Measurements from ENCODE around the gene HIRA. TPM values are rescaled to one million over a fixed set of nuclear protein-coding genes. Genes with fewer than 3 reads are reported as not detected.

HIRA gene
- total RNA-seq, 1 donor from 2014 or later = 38.2 TPM

GRCh38 chr22:19290400-19291217 lies 140.9 kb downstream of the HIRA start:
- no peak for DNase-seq (ENCODE audit: low spot score in 2 of 2, unreplicated experiment in 2 of 2)
- Mint-ChIP-seq H3K4me3 (peak overlapping the region; percentile 76), H3K9me3 (no peaks in the 10 kb centered on the region), H3K27me3 (ENCODE audit: low read depth) (peaks cover 32% of the 10 kb centered on the region), H3K36me3 (no peaks in the 10 kb centered on the region), H3K27ac (no peak overlapping the region), H3K4me1 (peaks cover 19% of the 10 kb centered on the region)
- TF ChIP-seq, protein P1, sequence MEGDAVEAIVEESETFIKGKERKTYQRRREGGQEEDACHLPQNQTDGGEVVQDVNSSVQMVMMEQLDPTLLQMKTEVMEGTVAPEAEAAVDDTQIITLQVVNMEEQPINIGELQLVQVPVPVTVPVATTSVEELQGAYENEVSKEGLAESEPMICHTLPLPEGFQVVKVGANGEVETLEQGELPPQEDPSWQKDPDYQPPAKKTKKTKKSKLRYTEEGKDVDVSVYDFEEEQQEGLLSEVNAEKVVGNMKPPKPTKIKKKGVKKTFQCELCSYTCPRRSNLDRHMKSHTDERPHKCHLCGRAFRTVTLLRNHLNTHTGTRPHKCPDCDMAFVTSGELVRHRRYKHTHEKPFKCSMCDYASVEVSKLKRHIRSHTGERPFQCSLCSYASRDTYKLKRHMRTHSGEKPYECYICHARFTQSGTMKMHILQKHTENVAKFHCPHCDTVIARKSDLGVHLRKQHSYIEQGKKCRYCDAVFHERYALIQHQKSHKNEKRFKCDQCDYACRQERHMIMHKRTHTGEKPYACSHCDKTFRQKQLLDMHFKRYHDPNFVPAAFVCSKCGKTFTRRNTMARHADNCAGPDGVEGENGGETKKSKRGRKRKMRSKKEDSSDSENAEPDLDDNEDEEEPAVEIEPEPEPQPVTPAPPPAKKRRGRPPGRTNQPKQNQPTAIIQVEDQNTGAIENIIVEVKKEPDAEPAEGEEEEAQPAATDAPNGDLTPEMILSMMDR (IDR thresholded peaks at IDR 0.05; ENCODE audit: unreplicated experiment) = no peak

- Mint-ChIP-seq H3K27me3 (ENCODE audit: low read depth) (peaks cover 32% of the 10 kb centered on the region), H3K4me1 (peaks cover 19% of the 10 kb centered on the region), H3K27ac (no peak overlapping the region), H3K36me3 (no peaks in the 10 kb centered on the region), H3K4me3 (no peak overlapping the region), H3K9me3 (no peaks in the 10 kb centered on the region)
- DNase-seq (ENCODE audit: low spot score in 2 of 2, unreplicated experiment in 2 of 2) = no peak
- TF ChIP-seq, protein P1 (IDR thresholded peaks at IDR 0.05; ENCODE audit: unreplicated experiment) = no peak
Measured at GRCh38 chr22:19289475-19290161, 141.9 kb downstream of the HIRA start.

GRCh38 chr22:19287889-19288288 lies 143.6 kb downstream of the HIRA start:
- TF ChIP-seq, protein P1 (IDR thresholded peaks at IDR 0.05; ENCODE audit: unreplicated experiment) = no peak
- no peak overlapping the region for H3K4me3 Mint-ChIP-seq
- no peak for DNase-seq (ENCODE audit: low spot score in 2 of 2, unreplicated experiment in 2 of 2)
- H3K36me3 Mint-ChIP-seq = no peaks in the 10 kb centered on the region
- H3K27ac Mint-ChIP-seq = no peak overlapping the region
- peaks cover 32% of the 10 kb centered on the region for H3K27me3 Mint-ChIP-seq (ENCODE audit: low read depth)
- peaks cover 17% of the 10 kb centered on the region for H3K4me1 Mint-ChIP-seq
- H3K9me3 Mint-ChIP-seq = no peaks in the 10 kb centered on the region

- Mint-ChIP-seq H3K36me3 (no peaks in the 10 kb centered on the region), H3K27ac (no peak overlapping the region), H3K4me3 (no peak overlapping the region), H3K9me3 (no peaks in the 10 kb centered on the region), H3K27me3 (ENCODE audit: low read depth) (peaks cover 32% of the 10 kb centered on the region), H3K4me1 (peaks cover 12% of the 10 kb centered on the region)
- DNase-seq (ENCODE audit: low spot score in 2 of 2, unreplicated experiment in 2 of 2) = no peak
- TF ChIP-seq, protein P1 (IDR thresholded peaks at IDR 0.05; ENCODE audit: unreplicated experiment) = no peak
Measured at GRCh38 chr22:19287076-19287707, 144.3 kb downstream of the HIRA start.

GRCh38 chr22:19285831-19286230 lies 145.7 kb downstream of the HIRA start:
- no peak for DNase-seq (ENCODE audit: low spot score in 2 of 2, unreplicated experiment in 2 of 2)
- H3K27ac Mint-ChIP-seq = no peak overlapping the region
- no peaks in the 10 kb centered on the region for H3K9me3 Mint-ChIP-seq
- no peaks in the 10 kb centered on the region for H3K36me3 Mint-ChIP-seq
- H3K27me3 Mint-ChIP-seq (ENCODE audit: low read depth) = peaks cover 29% of the 10 kb centered on the region
- H3K4me3 Mint-ChIP-seq = no peak overlapping the region
- TF ChIP-seq, protein P1 (IDR thresholded peaks at IDR 0.05; ENCODE audit: unreplicated experiment) = no peak
- H3K4me1 Mint-ChIP-seq = peaks cover 8% of the 10 kb centered on the region

Other genes starting within 250 kb of the HIRA start
- gene CLTCL1, start 140.0 kb downstream of the HIRA start, total RNA-seq = 4.4 to 5.9 TPM (median 4.7 TPM) in 3 replicates
- 17.9 to 21.9 TPM (median 19.1 TPM) in 3 replicates for gene MRPL40, start 812 bp upstream of the HIRA start, total RNA-seq
- gene C22orf39, start 16.0 kb upstream of the HIRA start, total RNA-seq = 33.4 to 36.8 TPM (median 34.0 TPM) in 3 replicates
- gene UFD1, start 47.5 kb upstream of the HIRA start, total RNA-seq = 38.8 to 45.0 TPM (median 43.2 TPM) in 3 replicates
- gene CDC45, start 48.2 kb upstream of the HIRA start, total RNA-seq = 12.2 to 15.3 TPM (median 12.5 TPM) in 3 replicates
- not detected in 3 replicates for gene CLDN5, start 92.7 kb upstream of the HIRA start, total RNA-seq